ENCODE results near the gene TFAP2E. TPM values are rescaled to one million over a fixed set of nuclear protein-coding genes. Genes with fewer than 3 reads are reported as not detected.
A peak's percentile ranks its signal among the peaks of the same experiment; 100 is the strongest.

Gene TFAP2E
- polyA plus RNA-seq, 4 donors, result 0.61 to 2.4 (median 1.1) TPM

- no peak for DNase-seq (ENCODE audit: low read depth in 4 of 4, low spot score in 3 of 4)
Observed at GRCh38 chr1:35637401-35637809, 64.3 kb downstream of the TFAP2E start.

DNA sequence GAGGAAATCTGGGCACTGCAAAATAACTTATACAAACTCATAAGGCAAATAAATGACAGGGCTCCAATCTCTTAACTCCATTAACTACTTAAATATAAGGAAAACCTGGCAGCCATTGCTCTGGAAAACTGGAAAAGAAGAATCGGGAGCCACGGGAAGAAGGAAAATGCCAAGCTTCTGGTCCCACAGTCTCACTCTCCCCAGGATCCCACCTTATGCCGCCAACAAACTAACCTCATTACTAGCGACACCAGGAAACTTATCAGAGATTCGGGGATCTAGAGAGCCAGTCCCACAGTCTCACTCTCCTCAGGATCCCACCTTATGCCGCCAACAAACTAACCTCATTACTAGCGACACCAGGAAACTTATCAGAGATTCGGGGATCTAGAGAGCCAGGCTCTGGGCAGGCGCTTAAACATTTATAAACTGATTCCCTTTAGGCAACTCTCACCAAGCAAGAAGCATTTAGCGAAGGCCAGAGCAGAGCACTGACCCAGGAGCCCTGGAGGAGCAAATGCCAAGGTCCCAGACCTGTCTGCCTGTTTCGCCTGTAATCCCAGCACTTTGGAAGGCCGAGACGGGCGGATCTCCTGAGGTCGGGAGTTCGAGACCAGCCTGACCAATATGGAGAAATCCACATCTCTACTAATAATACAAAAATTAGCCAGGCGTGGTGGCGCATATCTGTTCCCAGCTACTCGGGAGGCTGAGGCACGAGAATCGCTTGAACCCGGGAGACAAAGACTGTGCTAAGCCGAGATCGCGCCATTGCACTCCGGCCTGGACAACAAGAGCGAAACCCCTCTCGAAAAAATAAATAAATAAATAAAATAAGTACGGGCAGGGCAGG, 67.5 kb downstream of the TFAP2E start:
- DNase-seq (ENCODE audit: low read depth in 4 of 4, low spot score in 3 of 4), result no peak

- DNase-seq (ENCODE audit: low read depth in 4 of 4, low spot score in 3 of 4), result peak; percentile 92 to 96 (median 94)
Observed at GRCh38 chr1:35641233-35641866, 68.2 kb downstream of the TFAP2E start, which contains the start of gene PSMB2. PSMB2 (minus strand) TSS chr1:35641526; CDS start chr1:35641432, 94 bp downstream.

GRCh38 chr1:35642471-35642955, 69.4 kb downstream of the TFAP2E start:
- no peak for DNase-seq (ENCODE audit: low read depth in 4 of 4, low spot score in 3 of 4)

- no peak for DNase-seq (ENCODE audit: low read depth in 4 of 4, low spot score in 3 of 4)
Observed at GRCh38 chr1:35644204-35644603, 71.1 kb downstream of the TFAP2E start.

Other genes starting within 250 kb of the TFAP2E start
- gene KIAA0319L, start 15.9 kb upstream of the TFAP2E start, polyA plus RNA-seq (ENCODE audit: insufficient read length in 4 of 4), result 10 to 100 TPM; 40.7 to 72.8 (median 62.3) TPM
- 10 to 100 TPM; 14.1 to 23.2 (median 17.6) TPM for gene NCDN, start 15.5 kb upstream of the TFAP2E start, polyA plus RNA-seq (ENCODE audit: insufficient read length in 4 of 4)
- 10 to 100 TPM; 71.4 to 91.6 (median 80.1) TPM for gene PSMB2, start 68.2 kb downstream of the TFAP2E start, polyA plus RNA-seq (ENCODE audit: insufficient read length in 4 of 4)
- 10 to 100 TPM in 1 of 4 donors, 1 to 10 TPM in 3; 9.3 to 22.8 (median 9.7) TPM for gene C1orf216, start 145.6 kb downstream of the TFAP2E start, polyA plus RNA-seq (ENCODE audit: insufficient read length in 4 of 4)
- gene CLSPN, start 196.7 kb downstream of the TFAP2E start, polyA plus RNA-seq (ENCODE audit: insufficient read length in 4 of 4), result 10 to 100 TPM; 10.9 to 15.9 (median 13.3) TPM
- 10 to 100 TPM; 18.2 to 28.6 (median 20.1) TPM for gene AGO4, start 234.7 kb downstream of the TFAP2E start, polyA plus RNA-seq (ENCODE audit: insufficient read length in 4 of 4)